HepG2 (cell line): ENCODE data around the gene CHST11. TPM values are rescaled to one million over a fixed set of nuclear protein-coding genes. Genes with fewer than 3 reads are reported as not detected.

ENCODE experiments used
- ATAC-seq: fragments of 200-7000 bp; cut with Tn5 transposase; 3 replicates; pipeline ENCODE4 v1.9.1; 2020; ENCODE audit warnings: mild to moderate bottlenecking, moderate library complexity
- BruUV-seq: library from RNA; stranded (reverse); fragments of 400-500 nt; replicated peaks from 2 replicates; lab custom pipeline; 2021; lab: Mats Ljungman, UMichigan
- CTCF ChIA-PET: fragments of 300-600 bp; formaldehyde crosslinking; extraction: SDS; loops from one replicate; lab custom pipeline; 2021; ENCODE audit warnings: low total read pairs, inconsistent platforms, low intra/inter-chr PET ratio; lab: Yijun Ruan, JAX
- POLR2A ChIA-PET: fragments of 350-600 bp; sonication (Branson Sonifier 250); formaldehyde crosslinking; loops from one replicate; lab custom pipeline; 2020; ENCODE audit warnings: antibody characterized with exemption, inconsistent platforms; lab: Yijun Ruan, JAX
- DNase-seq: peaks from one replicate; pipeline ENCODE4 v3.0.0-alpha.2; 2015; ENCODE audit warnings: low spot score
- FAIRE-seq: peaks from 3 replicates; lab custom pipeline; 2011; peaks lifted over from hg19 to GRCh38; lab: Jason Lieb, UNC
- H2AFZ ChIP-seq: one replicate; pipeline ENCODE4 v1.6.1; 2011; ENCODE audit warnings: low read length, inconsistent platforms
- H3K27ac ChIP-seq: fragments of 300-600 bp; 3 replicates; pipeline ENCODE4 v1.8.0; 2011; ENCODE audit warnings: mixed run types, mild to moderate bottlenecking, mixed read lengths, low read length, inconsistent platforms; ENCODE audit not compliant: insufficient read depth; ENCODE audit errors: extremely low read length
- H3K27me3 ChIP-seq, 2 experiments: fragments of 200-600 bp in 1 of 2; 2 replicates in 1 of 2; 3 replicates in 1 of 2; pipeline versions ENCODE4 v1.6.0 to v1.8.0; 2011; ENCODE audit warnings: low read length in 2 of 2, mild to moderate bottlenecking in 2 of 2, moderate library complexity in 2 of 2, inconsistent platforms in 1 of 2; ENCODE audit not compliant: insufficient read depth in 2 of 2, control insufficient read depth in 1 of 2
- H3K36me3 ChIP-seq, 2 experiments: fragments of 200-600 bp in 1 of 2; replicated peaks in 1 of 2; 2 replicates in 1 of 2; 3 replicates in 1 of 2; pipeline versions ENCODE4 v1.5.1 to v1.8.0; 2011; ENCODE audit warnings: low read length in 2 of 2, inconsistent platforms in 1 of 2; ENCODE audit not compliant: insufficient read depth in 2 of 2, control insufficient read depth in 1 of 2
- H3K4me1 ChIP-seq: 2 replicates; pipeline ENCODE4 v1.5.1; 2012; ENCODE audit warnings: low read length, inconsistent platforms; ENCODE audit not compliant: insufficient read depth
- H3K4me2 ChIP-seq: 2 replicates; pipeline ENCODE4 v1.6.0; 2011; ENCODE audit warnings: low read depth, low read length, inconsistent platforms
- H3K4me3 ChIP-seq, 3 experiments: fragments of 200-600 bp in 1 of 3; sonication (generic), shearing (Covaris generic) in 1 of 3; replicated peaks in 1 of 3; 2 replicates each; pipeline ENCODE4 v1.5.1; 2011 to 2016; ENCODE audit warnings: low read length in 3 of 3, inconsistent platforms in 2 of 3, low read depth in 2 of 3, mild to moderate bottlenecking in 2 of 3, control low read depth in 1 of 3, mixed read lengths in 1 of 3; ENCODE audit not compliant: insufficient read depth in 1 of 3
- H3K79me2 ChIP-seq: one replicate; pipeline ENCODE4 v1.6.1; 2011; ENCODE audit warnings: low read length, inconsistent platforms; ENCODE audit not compliant: insufficient read depth
- H3K9ac ChIP-seq: 2 replicates; pipeline ENCODE4 v1.6.0; 2011; ENCODE audit warnings: mild to moderate bottlenecking, low read depth, low read length, inconsistent platforms; ENCODE audit not compliant: insufficient read depth
- H3K9me3 ChIP-seq: 2 replicates; pipeline ENCODE4 v1.5.1; 2012; ENCODE audit warnings: mild to moderate bottlenecking, low read length
- H4K20me1 ChIP-seq: 2 replicates; pipeline ENCODE4 v1.6.0; 2011; ENCODE audit warnings: inconsistent platforms, mild to moderate bottlenecking, low read length, moderate library complexity; ENCODE audit not compliant: insufficient read depth
- CHCHD3 ChIP-seq: sonication (generic); formaldehyde crosslinking; IDR thresholded peaks from 2 replicates; pipeline ENCODE4 v1.8.0; 2022; ENCODE audit warnings: mild to moderate bottlenecking, missing genetic modification reagents, moderate library complexity
- FOXA3 ChIP-seq: IDR thresholded peaks from 2 replicates; pipeline ENCODE4 v1.6.1; 2016; ENCODE audit warnings: missing genetic modification reagents, missing compliant biosample characterization
- GZF1 ChIP-seq: sonication (generic); formaldehyde crosslinking; IDR thresholded peaks from 2 replicates; pipeline ENCODE4 v1.5.1; 2020; ENCODE audit warnings: mild to moderate bottlenecking, missing genetic modification reagents
- KDM3A ChIP-seq: IDR thresholded peaks from 2 replicates; pipeline ENCODE4 v1.6.1; 2018; ENCODE audit warnings: low read depth, missing compliant biosample characterization
- MBD4 ChIP-seq: IDR thresholded peaks from 2 replicates; pipeline ENCODE4 v1.6.1; 2012; ENCODE audit warnings: low read length, inconsistent platforms, borderline replicate concordance
- RCOR2 ChIP-seq: IDR thresholded peaks from 2 replicates; pipeline ENCODE4 v1.6.1; 2016; ENCODE audit warnings: missing biosample characterization, missing genetic modification reagents
- ZNF256 ChIP-seq: sonication (generic); formaldehyde crosslinking; conservative IDR thresholded peaks from 2 replicates; pipeline ENCODE4 v1.4.0; 2020; ENCODE audit warnings: missing genetic modification reagents
- ZNF7 ChIP-seq: IDR thresholded peaks from 2 replicates; pipeline ENCODE4 v1.6.1; 2016; ENCODE audit warnings: missing biosample characterization, missing genetic modification reagents
- ZNF724P ChIP-seq: sonication (generic); formaldehyde crosslinking; IDR thresholded peaks from 2 replicates; pipeline ENCODE4 v1.8.0; 2022; ENCODE audit warnings: missing genetic modification reagents, borderline replicate concordance
- WGBS: methylation state at CpG from one replicate; pipeline ENCODE4 v1.1.6; 2017; ENCODE audit warnings: low lambda C conversion rate; 5-methylcytosine and 5-hydroxymethylcytosine counted together
- in situ Hi-C: cut with HindIII; loops from 2 replicates; pipeline ENCODE4 v1.10.0; 2017; ENCODE audit warnings: low pct_unique_long_range_greater_than_20kb; ENCODE audit not compliant: extremely low pct_ligation_motif_present
- intact Hi-C: fragments of 100-400 bp; cut with micrococcal nuclease; formaldehyde crosslinking; loops from one replicate; pipeline ENCODE4 v1.10.0; 2022; ENCODE audit not compliant: unreplicated experiment
- polyA plus RNA-seq, 8 experiments: library from polyadenylated mRNA; depleted of rRNA in 3 of 8; stranded (reverse) in 7 of 8; unstranded in 1 of 8; fragments of >200 nt; fragmentation: Illumina TruSeq in 4 of 8; extraction: Trizol in 4 of 8; gene quantifications; 2 replicates each; pipeline versions ENCODE4 v1.2.1 to v1.2.3, GENCODE V29; 2011 to 2016; ENCODE audit warnings: low read depth in 4 of 8, missing spikeins in 1 of 8, mixed read lengths in 1 of 8; ENCODE audit not compliant: insufficient read depth in 1 of 8
- total RNA-seq, 5 experiments: library from RNA; depleted of rRNA; stranded (reverse); fragments of >200 nt; fragmentation: Illumina TruSeq; extraction: Trizol; gene quantifications; 2 replicates each; pipeline ENCODE4 v1.2.3, GENCODE V29; 2016; ENCODE audit warnings: low read depth in 1 of 5
- TF ChIP-seq, protein P1 (sequence below): IDR thresholded peaks from 2 replicates; pipeline ENCODE4 v1.6.1; 2012; ENCODE audit warnings: low read depth, low read length, improper control_type of control experiment
- TF ChIP-seq, protein P2 (sequence below): sonication (generic); formaldehyde crosslinking; IDR thresholded peaks from 2 replicates; pipeline ENCODE4 v1.9.0; 2021; ENCODE audit warnings: mild to moderate bottlenecking, missing genetic modification reagents

Gene CHST11
- total and polyA plus RNA-seq, 2 of the 13 experiments (the other 11 are each of a cell fraction or from before 2014, with no cell fraction given) = 0.15 TPM; not detected in 1

DNA sequence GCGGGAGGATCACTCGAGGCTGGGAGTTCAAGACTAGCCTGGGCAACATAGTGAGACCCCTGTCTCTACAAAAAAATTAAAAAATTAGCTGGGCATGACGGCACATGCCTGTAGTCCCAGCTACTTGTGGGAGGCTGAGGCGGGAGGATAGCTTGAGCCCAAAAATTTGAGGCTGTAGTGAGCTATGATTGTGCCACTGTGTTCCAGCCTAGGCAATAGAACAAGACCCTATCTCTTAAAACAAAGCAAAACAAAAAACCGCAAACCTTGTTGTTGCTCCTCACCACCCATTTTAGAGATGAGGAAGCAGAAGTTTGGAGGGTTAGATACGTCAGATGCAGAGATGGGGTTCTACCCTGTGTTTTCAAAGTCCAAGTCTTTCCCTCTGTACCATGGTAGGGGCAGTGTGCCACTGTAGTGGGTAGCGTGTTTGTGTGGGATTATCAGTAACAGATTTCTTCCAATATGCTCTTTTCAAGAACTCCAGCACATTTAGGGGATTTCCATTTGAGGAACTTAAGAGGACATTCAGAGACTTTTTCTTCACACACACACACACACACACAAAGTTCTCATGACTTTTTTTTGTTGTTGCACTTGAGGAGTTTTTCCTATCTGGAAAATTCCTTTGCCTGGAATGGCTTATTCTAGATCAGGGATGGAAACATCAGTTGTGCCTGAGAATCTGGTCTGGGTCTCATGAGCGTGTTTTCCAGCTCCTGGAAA lies 186.5 kb downstream of the CHST11 start:
- no peaks in the 10 kb centered on the region for H3K4me1 ChIP-seq
- no peak for TF ChIP-seq ZNF724P (CRISPR knock-in tag)
- TF ChIP-seq ZNF7 (CRISPR knock-in tag) = no peak
- no peak for TF ChIP-seq KDM3A (CRISPR knock-in tag)
- TF ChIP-seq GZF1 (CRISPR knock-in tag) = no peak
- TF ChIP-seq, protein P1, sequence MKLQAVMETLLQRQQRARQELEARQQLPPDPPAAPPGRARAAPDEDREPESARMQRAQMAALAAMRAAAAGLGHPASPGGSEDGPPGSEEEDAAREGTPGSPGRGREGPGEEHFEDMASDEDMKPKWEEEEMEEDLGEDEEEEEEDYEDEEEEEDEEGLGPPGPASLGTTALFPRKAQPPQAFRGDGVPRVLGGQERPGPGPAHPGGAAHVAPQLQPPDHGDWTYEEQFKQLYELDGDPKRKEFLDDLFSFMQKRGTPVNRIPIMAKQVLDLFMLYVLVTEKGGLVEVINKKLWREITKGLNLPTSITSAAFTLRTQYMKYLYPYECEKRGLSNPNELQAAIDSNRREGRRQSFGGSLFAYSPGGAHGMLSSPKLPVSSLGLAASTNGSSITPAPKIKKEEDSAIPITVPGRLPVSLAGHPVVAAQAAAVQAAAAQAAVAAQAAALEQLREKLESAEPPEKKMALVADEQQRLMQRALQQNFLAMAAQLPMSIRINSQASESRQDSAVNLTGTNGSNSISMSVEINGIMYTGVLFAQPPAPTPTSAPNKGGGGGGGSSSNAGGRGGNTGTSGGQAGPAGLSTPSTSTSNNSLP = no peak
- TF ChIP-seq CHCHD3 (CRISPR knock-in tag) = no peak
- TF ChIP-seq MBD4 = no peak
- no peak for TF ChIP-seq ZNF256 (CRISPR knock-in tag)
- TF ChIP-seq, protein P2, sequence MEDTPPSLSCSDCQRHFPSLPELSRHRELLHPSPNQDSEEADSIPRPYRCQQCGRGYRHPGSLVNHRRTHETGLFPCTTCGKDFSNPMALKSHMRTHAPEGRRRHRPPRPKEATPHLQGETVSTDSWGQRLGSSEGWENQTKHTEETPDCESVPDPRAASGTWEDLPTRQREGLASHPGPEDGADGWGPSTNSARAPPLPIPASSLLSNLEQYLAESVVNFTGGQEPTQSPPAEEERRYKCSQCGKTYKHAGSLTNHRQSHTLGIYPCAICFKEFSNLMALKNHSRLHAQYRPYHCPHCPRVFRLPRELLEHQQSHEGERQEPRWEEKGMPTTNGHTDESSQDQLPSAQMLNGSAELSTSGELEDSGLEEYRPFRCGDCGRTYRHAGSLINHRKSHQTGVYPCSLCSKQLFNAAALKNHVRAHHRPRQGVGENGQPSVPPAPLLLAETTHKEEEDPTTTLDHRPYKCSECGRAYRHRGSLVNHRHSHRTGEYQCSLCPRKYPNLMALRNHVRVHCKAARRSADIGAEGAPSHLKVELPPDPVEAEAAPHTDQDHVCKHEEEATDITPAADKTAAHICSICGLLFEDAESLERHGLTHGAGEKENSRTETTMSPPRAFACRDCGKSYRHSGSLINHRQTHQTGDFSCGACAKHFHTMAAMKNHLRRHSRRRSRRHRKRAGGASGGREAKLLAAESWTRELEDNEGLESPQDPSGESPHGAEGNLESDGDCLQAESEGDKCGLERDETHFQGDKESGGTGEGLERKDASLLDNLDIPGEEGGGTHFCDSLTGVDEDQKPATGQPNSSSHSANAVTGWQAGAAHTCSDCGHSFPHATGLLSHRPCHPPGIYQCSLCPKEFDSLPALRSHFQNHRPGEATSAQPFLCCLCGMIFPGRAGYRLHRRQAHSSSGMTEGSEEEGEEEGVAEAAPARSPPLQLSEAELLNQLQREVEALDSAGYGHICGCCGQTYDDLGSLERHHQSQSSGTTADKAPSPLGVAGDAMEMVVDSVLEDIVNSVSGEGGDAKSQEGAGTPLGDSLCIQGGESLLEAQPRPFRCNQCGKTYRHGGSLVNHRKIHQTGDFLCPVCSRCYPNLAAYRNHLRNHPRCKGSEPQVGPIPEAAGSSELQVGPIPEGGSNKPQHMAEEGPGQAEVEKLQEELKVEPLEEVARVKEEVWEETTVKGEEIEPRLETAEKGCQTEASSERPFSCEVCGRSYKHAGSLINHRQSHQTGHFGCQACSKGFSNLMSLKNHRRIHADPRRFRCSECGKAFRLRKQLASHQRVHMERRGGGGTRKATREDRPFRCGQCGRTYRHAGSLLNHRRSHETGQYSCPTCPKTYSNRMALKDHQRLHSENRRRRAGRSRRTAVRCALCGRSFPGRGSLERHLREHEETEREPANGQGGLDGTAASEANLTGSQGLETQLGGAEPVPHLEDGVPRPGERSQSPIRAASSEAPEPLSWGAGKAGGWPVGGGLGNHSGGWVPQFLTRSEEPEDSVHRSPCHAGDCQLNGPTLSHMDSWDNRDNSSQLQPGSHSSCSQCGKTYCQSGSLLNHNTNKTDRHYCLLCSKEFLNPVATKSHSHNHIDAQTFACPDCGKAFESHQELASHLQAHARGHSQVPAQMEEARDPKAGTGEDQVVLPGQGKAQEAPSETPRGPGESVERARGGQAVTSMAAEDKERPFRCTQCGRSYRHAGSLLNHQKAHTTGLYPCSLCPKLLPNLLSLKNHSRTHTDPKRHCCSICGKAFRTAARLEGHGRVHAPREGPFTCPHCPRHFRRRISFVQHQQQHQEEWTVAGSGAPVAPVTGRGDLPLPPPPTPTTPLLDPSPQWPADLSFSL (CRISPR knock-in tag) = no peak
- TF ChIP-seq FOXA3 (CRISPR knock-in tag) = no peak
- no peak for TF ChIP-seq RCOR2
- FAIRE-seq (no peak), ATAC-seq (no peak), DNase-seq (no peak)
- H2AFZ ChIP-seq = no peak overlapping the region
- H4K20me1 ChIP-seq = no peaks in the 10 kb centered on the region
- H3K27me3 ChIP-seq = peaks cover 0 to 13% of the 10 kb centered on the region in 2 experiments; a peak in 3 of 5 replicates
- no peak overlapping the region for H3K4me2 ChIP-seq
- no peak overlapping the region for H3K4me3 ChIP-seq
- ChIA-PET CTCF (no interaction called here), POLR2A (no interaction called here)
- in situ Hi-C loops (no loop called here), intact Hi-C loops (no loop called here)
- no peaks in the 10 kb centered on the region for H3K79me2 ChIP-seq
- no peak overlapping the region for H3K27ac ChIP-seq
- no TSS peak for BruUV-seq
- no peak overlapping the region for H3K9ac ChIP-seq
- no peaks in the 10 kb centered on the region for H3K9me3 ChIP-seq
- H3K36me3 ChIP-seq = no peaks in the 10 kb centered on the region
- 0% methylated on average over 8 of the region's 8 CpGs for WGBS
